ENCODE results near the gene ZNF827. TPM values are rescaled to one million over a fixed set of nuclear protein-coding genes. Genes with fewer than 3 reads are reported as not detected.
A peak's percentile ranks its signal among the peaks of the same experiment; 100 is the strongest.

Gene ZNF827
- total RNA-seq, 1 donor: 16.3 TPM

DNA sequence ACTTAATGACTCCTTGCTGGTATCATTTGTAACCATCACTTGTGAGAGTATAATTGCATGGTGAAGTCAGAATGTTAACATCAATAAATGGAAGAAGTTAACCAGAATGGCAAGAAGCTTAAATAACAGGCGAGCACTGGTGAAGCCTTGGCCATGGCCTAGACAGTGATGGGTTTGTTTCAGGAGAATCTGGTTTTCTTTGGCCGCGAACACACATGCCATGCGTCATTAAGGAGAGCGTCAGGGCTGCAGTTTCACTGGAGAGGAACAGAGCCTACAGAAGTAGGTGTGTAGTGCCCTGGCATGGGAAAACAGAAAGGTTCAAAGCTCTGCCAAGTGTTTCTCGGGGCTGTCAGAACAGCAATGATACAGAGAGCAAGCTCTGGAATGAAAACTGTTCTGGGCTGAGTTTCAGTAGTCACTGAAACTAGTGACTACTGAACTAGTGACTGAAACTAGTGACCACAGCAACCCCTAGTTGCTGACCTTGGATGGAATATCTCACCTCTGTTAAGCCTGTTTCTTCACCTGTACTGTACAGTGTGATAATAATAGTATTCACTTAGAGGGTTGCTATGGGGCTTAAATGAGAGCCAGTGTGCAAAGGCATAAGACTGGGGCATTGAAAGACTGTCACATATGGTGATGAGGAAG lies 164.9 kb downstream of the ZNF827 start:
- peaks cover 20% of the 10 kb centered on the region for H3K36me3 ChIP-seq (ENCODE audit: insufficient read depth, low read length)
- H3K4me2 ChIP-seq (ENCODE audit: insufficient read depth, low read length): no peak overlapping the region
- H3K27ac ChIP-seq (ENCODE audit: low read depth, low read length): peak overlapping the region; percentile 51
- H4K20me1 ChIP-seq (ENCODE audit: insufficient read depth, low read length): no peaks in the 10 kb centered on the region
- no peaks in the 10 kb centered on the region for H3K79me2 ChIP-seq (ENCODE audit: insufficient read depth, low read length)
- TF ChIP-seq, protein P1, sequence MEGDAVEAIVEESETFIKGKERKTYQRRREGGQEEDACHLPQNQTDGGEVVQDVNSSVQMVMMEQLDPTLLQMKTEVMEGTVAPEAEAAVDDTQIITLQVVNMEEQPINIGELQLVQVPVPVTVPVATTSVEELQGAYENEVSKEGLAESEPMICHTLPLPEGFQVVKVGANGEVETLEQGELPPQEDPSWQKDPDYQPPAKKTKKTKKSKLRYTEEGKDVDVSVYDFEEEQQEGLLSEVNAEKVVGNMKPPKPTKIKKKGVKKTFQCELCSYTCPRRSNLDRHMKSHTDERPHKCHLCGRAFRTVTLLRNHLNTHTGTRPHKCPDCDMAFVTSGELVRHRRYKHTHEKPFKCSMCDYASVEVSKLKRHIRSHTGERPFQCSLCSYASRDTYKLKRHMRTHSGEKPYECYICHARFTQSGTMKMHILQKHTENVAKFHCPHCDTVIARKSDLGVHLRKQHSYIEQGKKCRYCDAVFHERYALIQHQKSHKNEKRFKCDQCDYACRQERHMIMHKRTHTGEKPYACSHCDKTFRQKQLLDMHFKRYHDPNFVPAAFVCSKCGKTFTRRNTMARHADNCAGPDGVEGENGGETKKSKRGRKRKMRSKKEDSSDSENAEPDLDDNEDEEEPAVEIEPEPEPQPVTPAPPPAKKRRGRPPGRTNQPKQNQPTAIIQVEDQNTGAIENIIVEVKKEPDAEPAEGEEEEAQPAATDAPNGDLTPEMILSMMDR (IDR thresholded peaks at IDR 0.05; ENCODE audit: extremely low read depth, low read depth, low read length): no peak
- no peaks in the 10 kb centered on the region for H3K4me1 ChIP-seq (ENCODE audit: insufficient read depth, low read length)
- H3K27me3 ChIP-seq (ENCODE audit: insufficient read depth, low read length): no peaks in the 10 kb centered on the region
- no peaks in the 10 kb centered on the region for H3K9me3 ChIP-seq (ENCODE audit: low read depth, low read length)
- DNase-seq (ENCODE audit: insufficient read length, low spot score, missing footprints): no peak
- no peak overlapping the region for H2AFZ ChIP-seq (ENCODE audit: low read length)
- H3K4me3 ChIP-seq (ENCODE audit: insufficient read depth, low read length): no peak overlapping the region

GRCh38 chr4:145772347-145772746 lies 166.3 kb downstream of the ZNF827 start:
- peaks cover 17% of the 10 kb centered on the region for H3K36me3 ChIP-seq (ENCODE audit: insufficient read depth, low read length)
- TF ChIP-seq, protein P1 (IDR thresholded peaks at IDR 0.05; ENCODE audit: extremely low read depth, low read depth, low read length): no peak

GRCh38 chr4:145770124-145770523 lies 168.5 kb downstream of the ZNF827 start:
- H3K36me3 ChIP-seq (ENCODE audit: insufficient read depth, low read length): peaks cover 19% of the 10 kb centered on the region

More at GRCh38 chr4:145772347-145772746, 166.3 kb downstream of the ZNF827 start:
- Histone ChIP-seq H3K4me2 (ENCODE audit: insufficient read depth, low read length) (no peak overlapping the region), H3K4me1 (ENCODE audit: insufficient read depth, low read length) (no peaks in the 10 kb centered on the region), H3K27ac (ENCODE audit: low read depth, low read length) (no peak overlapping the region), H3K4me3 (ENCODE audit: insufficient read depth, low read length) (no peak overlapping the region), H3K27me3 (ENCODE audit: insufficient read depth, low read length) (no peaks in the 10 kb centered on the region), H4K20me1 (ENCODE audit: insufficient read depth, low read length) (no peaks in the 10 kb centered on the region), H3K9me3 (ENCODE audit: low read depth, low read length) (no peaks in the 10 kb centered on the region), H3K79me2 (ENCODE audit: insufficient read depth, low read length) (no peaks in the 10 kb centered on the region), H2AFZ (ENCODE audit: low read length) (no peak overlapping the region)
- no peak for DNase-seq (ENCODE audit: insufficient read length, low spot score, missing footprints)

DNA sequence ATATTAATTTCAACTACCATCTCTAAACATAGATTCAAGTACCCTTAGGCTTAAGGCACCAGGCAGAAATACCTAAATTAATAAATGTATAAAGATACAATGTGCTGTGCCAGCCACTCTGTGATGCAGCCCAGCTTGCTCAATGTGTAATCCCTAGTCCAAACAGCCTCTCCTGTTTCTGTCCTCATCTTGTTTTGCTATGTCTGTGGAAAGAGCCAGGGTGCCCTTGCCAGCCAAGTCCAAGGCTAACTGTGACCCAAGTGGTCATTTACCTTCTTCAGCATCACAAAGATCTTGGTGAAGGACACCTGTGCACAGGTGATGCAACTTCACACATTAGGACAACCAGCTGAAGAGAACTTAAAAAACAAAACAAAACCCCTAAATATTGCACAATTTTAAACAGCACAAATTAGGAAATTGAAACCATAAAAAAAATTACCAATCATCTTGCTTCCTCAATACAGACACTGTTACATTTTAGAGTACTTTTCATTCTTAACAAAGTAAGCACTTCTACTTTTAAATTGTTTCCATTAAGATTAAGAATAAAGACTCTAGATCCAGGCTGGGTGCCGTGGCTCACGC lies 169.1 kb downstream of the ZNF827 start:
- H3K27me3 ChIP-seq (ENCODE audit: insufficient read depth, low read length): no peaks in the 10 kb centered on the region
- no peaks in the 10 kb centered on the region for H3K4me1 ChIP-seq (ENCODE audit: insufficient read depth, low read length)
- TF ChIP-seq, protein P1 (IDR thresholded peaks at IDR 0.05; ENCODE audit: extremely low read depth, low read depth, low read length): no peak
- DNase-seq (ENCODE audit: insufficient read length, low spot score, missing footprints): no peak
- no peak overlapping the region for H3K4me2 ChIP-seq (ENCODE audit: insufficient read depth, low read length)
- no peak overlapping the region for H3K27ac ChIP-seq (ENCODE audit: low read depth, low read length)
- H3K36me3 ChIP-seq (ENCODE audit: insufficient read depth, low read length): peaks cover 22% of the 10 kb centered on the region
- H3K4me3 ChIP-seq (ENCODE audit: insufficient read depth, low read length): no peak overlapping the region
- no peaks in the 10 kb centered on the region for H4K20me1 ChIP-seq (ENCODE audit: insufficient read depth, low read length)
- no peaks in the 10 kb centered on the region for H3K79me2 ChIP-seq (ENCODE audit: insufficient read depth, low read length)
- H2AFZ ChIP-seq (ENCODE audit: low read length): no peak overlapping the region
- H3K9me3 ChIP-seq (ENCODE audit: low read depth, low read length): no peaks in the 10 kb centered on the region

More at GRCh38 chr4:145770124-145770523, 168.5 kb downstream of the ZNF827 start:
- Histone ChIP-seq H3K4me3 (ENCODE audit: insufficient read depth, low read length) (no peak overlapping the region), H3K79me2 (ENCODE audit: insufficient read depth, low read length) (no peaks in the 10 kb centered on the region), H3K4me2 (ENCODE audit: insufficient read depth, low read length) (no peak overlapping the region), H3K27me3 (ENCODE audit: insufficient read depth, low read length) (no peaks in the 10 kb centered on the region), H3K4me1 (ENCODE audit: insufficient read depth, low read length) (no peaks in the 10 kb centered on the region), H2AFZ (ENCODE audit: low read length) (no peak overlapping the region), H3K9me3 (ENCODE audit: low read depth, low read length) (no peaks in the 10 kb centered on the region), H3K27ac (ENCODE audit: low read depth, low read length) (no peak overlapping the region), H4K20me1 (ENCODE audit: insufficient read depth, low read length) (no peaks in the 10 kb centered on the region)
- TF ChIP-seq, protein P1 (IDR thresholded peaks at IDR 0.05; ENCODE audit: extremely low read depth, low read depth, low read length): no peak
- no peak for DNase-seq (ENCODE audit: insufficient read length, low spot score, missing footprints)

All from osteoblast (primary cell).